GM12873 (cell line): Measurements from ENCODE around the gene TMTC3.

Source experiments
- TF ChIP-seq, protein P1 (sequence below): IDR thresholded peaks from 2 replicates; pipeline ENCODE4 v1.5.1; 2012; ENCODE audit warnings: low read depth, mild to moderate bottlenecking, moderate library complexity, low read length, control low read depth; ENCODE audit not compliant: insufficient read depth; ENCODE audit errors: missing control alignments

The TMTC3 gene

DNA sequence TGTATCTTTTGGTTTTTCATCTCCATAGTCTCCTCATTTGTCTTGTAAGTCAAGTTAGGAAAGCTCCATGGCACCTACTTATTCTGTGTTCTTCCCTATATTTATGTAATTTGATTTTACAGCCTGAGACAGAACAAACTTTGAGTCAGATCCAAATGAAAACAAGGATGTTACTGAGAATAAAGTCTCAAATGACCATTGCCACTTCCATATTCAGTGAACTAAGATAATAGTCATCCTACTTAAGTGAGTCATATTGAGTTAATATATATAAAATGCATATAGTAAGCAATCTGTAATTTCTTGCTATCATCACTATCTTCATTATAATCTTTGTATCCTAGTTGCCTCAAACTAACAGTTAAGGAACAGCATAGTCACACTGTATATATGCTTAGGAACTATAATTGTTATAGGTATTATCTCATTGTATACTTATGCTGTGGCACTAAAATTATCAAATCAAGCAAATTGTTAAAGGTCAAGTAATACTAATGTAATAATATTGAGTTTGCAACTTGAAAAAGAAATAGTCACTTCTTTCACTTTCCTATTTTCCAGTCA lies 30.8 kb downstream of the TMTC3 start:
- TF ChIP-seq, protein P1, sequence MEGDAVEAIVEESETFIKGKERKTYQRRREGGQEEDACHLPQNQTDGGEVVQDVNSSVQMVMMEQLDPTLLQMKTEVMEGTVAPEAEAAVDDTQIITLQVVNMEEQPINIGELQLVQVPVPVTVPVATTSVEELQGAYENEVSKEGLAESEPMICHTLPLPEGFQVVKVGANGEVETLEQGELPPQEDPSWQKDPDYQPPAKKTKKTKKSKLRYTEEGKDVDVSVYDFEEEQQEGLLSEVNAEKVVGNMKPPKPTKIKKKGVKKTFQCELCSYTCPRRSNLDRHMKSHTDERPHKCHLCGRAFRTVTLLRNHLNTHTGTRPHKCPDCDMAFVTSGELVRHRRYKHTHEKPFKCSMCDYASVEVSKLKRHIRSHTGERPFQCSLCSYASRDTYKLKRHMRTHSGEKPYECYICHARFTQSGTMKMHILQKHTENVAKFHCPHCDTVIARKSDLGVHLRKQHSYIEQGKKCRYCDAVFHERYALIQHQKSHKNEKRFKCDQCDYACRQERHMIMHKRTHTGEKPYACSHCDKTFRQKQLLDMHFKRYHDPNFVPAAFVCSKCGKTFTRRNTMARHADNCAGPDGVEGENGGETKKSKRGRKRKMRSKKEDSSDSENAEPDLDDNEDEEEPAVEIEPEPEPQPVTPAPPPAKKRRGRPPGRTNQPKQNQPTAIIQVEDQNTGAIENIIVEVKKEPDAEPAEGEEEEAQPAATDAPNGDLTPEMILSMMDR: no peak

DNA sequence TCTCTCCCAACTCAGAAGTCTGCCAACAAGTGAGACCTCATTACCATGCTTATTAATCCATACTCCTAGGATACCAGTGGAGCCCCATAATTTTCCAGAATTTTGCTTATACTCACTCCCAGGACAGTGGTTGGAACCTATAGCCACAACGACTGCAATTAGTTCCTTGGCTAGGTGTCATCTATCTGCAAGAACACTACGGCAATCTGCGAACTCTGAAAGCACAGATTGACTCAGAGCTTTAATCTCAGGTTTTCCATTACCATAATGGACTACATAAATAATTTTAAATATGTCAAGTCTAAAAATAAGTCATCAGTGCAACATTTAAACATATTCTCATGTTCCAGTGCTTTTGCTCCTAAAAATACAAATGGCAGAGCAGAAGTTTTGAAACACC lies 33.4 kb downstream of the TMTC3 start:
- TF ChIP-seq, protein P1: no peak

GRCh38 chr12:88179436-88180014 lies 37.4 kb downstream of the TMTC3 start:
- TF ChIP-seq, protein P1: no peak

DNA sequence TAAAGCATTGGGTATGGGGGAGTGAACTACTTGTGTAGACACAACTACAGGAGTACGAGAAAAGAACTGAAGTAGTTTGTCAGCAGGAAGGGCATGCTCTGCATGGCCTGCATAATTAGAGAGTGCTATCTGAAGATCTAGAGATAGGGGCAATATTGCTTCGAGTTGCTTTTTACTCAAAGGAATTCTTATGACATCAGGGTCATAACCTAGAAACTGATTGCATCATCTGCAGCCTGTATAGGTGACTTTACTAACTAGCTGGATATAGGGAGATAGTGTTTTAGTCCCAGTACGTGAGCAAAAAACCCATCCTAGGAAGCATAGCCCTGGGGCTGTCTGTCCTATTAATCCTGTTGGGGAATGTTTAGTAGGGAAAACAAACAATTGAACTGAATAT lies 39.8 kb downstream of the TMTC3 start:
- TF ChIP-seq, protein P1: no peak

- TF ChIP-seq, protein P1: no peak
These were observed 40.3 kb downstream of the TMTC3 start for GRCh38 chr12:88182416-88182815.

DNA sequence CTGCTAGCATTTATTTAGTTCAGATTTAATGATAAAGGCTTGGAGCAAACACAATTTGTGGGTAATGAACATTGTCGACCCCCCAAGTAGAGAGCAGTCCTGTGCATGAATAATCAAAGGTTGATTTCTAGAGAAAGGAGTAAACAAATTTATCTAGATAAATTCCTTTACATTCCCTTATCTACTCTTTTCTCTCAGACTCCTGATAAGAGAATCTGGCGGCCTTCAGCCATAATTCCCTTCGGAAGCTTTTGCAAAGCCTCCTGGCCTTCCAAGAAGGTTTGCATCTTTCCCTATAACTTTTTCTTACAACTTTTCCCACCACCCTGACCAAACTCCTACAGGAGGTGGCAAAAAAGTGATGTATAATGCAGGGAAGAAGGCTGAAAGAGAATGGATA lies 42.1 kb downstream of the TMTC3 start:
- TF ChIP-seq, protein P1: no peak

- TF ChIP-seq, protein P1: no peak
These were observed 43.2 kb downstream of the TMTC3 start for GRCh38 chr12:88185279-88185678.
